Measurements from ENCODE around the gene MRGPRD.

Gene MRGPRD

DNA sequence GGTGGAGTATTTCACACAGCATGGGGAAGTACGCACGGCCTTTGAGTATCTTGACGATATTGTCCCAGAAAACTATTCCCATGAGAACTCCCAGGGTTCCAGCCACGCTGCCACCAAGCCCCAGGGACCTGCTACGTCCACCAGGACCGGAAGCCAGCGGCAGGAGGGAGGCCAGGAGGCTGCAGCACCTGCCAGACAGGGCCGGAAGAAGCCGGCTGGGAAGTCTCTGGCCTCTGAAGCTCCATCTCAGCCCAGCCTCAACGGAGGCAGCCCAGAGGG, 44.5 kb downstream of the MRGPRD start:
- DNase-seq (ENCODE audit: low read depth in 1 of 2, low spot score in 1 of 2) = no peak

DNA sequence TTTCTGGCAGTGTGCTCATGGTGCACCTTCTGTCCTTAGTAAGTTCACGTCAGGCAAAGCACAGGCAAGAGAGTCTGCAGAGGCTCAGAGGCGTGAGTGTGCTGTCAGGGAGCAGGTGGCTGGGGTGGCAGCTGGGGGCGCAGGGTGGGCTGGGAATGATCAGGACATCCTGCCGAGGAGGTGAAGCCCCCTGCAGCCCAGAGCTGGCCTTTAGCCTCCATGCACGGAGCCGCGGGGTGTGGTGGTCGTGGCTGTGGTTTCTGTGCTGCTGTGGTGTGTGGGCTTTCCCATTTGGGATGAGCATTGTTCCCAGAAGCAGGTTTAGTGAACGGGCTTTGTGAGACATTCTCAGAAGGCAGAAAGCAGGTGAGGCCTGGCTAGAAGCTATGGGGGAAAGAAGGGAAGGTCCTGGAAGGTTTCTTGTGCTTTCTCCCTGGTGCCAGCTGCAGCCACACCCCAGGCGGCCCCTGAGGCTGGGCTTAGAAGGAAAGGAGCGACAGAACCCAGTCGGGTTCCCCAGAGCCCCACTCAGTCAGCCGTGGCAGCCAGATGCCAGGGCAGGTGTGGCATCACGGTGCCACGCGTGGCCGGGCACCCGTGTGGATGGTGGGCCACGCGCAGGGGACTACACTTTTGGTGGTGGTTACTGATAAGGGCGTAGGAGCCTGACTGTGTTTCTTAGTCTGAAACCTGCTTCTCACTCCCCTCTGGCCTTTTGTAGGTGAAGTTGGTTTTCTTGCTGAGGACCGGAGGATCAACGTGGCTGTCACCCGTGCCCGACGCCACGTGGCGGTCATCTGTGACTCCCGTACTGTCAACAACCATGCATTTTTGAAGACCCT, 45.0 kb downstream of the MRGPRD start:
- DNase-seq (ENCODE audit: low read depth in 1 of 2, low spot score in 1 of 2) = no peak
- TF ChIP-seq, protein P1, sequence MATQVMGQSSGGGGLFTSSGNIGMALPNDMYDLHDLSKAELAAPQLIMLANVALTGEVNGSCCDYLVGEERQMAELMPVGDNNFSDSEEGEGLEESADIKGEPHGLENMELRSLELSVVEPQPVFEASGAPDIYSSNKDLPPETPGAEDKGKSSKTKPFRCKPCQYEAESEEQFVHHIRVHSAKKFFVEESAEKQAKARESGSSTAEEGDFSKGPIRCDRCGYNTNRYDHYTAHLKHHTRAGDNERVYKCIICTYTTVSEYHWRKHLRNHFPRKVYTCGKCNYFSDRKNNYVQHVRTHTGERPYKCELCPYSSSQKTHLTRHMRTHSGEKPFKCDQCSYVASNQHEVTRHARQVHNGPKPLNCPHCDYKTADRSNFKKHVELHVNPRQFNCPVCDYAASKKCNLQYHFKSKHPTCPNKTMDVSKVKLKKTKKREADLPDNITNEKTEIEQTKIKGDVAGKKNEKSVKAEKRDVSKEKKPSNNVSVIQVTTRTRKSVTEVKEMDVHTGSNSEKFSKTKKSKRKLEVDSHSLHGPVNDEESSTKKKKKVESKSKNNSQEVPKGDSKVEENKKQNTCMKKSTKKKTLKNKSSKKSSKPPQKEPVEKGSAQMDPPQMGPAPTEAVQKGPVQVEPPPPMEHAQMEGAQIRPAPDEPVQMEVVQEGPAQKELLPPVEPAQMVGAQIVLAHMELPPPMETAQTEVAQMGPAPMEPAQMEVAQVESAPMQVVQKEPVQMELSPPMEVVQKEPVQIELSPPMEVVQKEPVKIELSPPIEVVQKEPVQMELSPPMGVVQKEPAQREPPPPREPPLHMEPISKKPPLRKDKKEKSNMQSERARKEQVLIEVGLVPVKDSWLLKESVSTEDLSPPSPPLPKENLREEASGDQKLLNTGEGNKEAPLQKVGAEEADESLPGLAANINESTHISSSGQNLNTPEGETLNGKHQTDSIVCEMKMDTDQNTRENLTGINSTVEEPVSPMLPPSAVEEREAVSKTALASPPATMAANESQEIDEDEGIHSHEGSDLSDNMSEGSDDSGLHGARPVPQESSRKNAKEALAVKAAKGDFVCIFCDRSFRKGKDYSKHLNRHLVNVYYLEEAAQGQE (IDR thresholded peaks at IDR 0.05; ENCODE audit: insufficient replicate concordance, low read depth) = no peak
- no peak for TF ChIP-seq POLR2AphosphoS5 (IDR thresholded peaks at IDR 0.05; ENCODE audit: low read depth)
- TF ChIP-seq SPI1 (IDR thresholded peaks at IDR 0.05; ENCODE audit: borderline replicate concordance, low read depth) = no peak
- TF ChIP-seq, protein P2, sequence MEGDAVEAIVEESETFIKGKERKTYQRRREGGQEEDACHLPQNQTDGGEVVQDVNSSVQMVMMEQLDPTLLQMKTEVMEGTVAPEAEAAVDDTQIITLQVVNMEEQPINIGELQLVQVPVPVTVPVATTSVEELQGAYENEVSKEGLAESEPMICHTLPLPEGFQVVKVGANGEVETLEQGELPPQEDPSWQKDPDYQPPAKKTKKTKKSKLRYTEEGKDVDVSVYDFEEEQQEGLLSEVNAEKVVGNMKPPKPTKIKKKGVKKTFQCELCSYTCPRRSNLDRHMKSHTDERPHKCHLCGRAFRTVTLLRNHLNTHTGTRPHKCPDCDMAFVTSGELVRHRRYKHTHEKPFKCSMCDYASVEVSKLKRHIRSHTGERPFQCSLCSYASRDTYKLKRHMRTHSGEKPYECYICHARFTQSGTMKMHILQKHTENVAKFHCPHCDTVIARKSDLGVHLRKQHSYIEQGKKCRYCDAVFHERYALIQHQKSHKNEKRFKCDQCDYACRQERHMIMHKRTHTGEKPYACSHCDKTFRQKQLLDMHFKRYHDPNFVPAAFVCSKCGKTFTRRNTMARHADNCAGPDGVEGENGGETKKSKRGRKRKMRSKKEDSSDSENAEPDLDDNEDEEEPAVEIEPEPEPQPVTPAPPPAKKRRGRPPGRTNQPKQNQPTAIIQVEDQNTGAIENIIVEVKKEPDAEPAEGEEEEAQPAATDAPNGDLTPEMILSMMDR (IDR thresholded peaks at IDR 0.05; ENCODE audit: insufficient read depth, low read length) = no peak
- TF ChIP-seq GABPA (IDR thresholded peaks at IDR 0.05; ENCODE audit: low read depth) = no peak

More for the DNA sequence above, 44.5 kb downstream of the MRGPRD start:
- H3K4me3 ChIP-seq (replicated peaks; ENCODE audit: insufficient read depth, low read length) = no peak overlapping the region
- H3K27me3 ChIP-seq (ENCODE audit: insufficient read depth, poor library complexity, severe bottlenecking) = no peaks in the 10 kb centered on the region
- TF ChIP-seq GABPA (IDR thresholded peaks at IDR 0.05; ENCODE audit: low read depth) (no peak), POLR2AphosphoS5 (IDR thresholded peaks at IDR 0.05; ENCODE audit: low read depth) (no peak)
- H3K27ac ChIP-seq (replicated peaks) = no peak overlapping the region

DNA sequence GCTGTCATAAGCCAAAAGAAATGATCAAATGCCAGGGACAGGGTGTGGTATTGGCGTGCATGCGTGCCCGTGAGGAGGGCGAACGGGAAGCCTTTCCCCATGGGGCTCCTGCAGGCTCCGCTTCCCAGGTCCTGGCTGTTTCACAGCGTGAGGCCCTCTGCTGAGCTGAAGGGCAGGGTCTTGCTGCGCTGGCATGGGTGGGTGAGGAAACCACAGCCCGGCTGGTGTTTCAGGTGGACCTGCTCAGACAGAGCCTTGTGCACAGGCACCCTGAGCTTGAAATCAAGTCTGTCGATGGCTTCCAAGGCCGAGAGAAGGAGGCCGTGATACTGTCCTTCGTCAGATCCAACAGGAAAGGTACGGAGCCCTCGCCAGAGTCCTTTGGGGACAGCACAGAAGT, 45.7 kb downstream of the MRGPRD start:
- Histone ChIP-seq H3K27ac (replicated peaks) (no peak overlapping the region), H3K27me3 (ENCODE audit: insufficient read depth, poor library complexity, severe bottlenecking) (no peaks in the 10 kb centered on the region), H3K4me3 (replicated peaks; ENCODE audit: insufficient read depth, low read length) (no peak overlapping the region)
- TF ChIP-seq GABPA (IDR thresholded peaks at IDR 0.05; ENCODE audit: low read depth) = no peak
- no peak for TF ChIP-seq SPI1 (IDR thresholded peaks at IDR 0.05; ENCODE audit: borderline replicate concordance, low read depth)
- TF ChIP-seq, protein P2 (IDR thresholded peaks at IDR 0.05; ENCODE audit: insufficient read depth, low read length) = no peak
- TF ChIP-seq POLR2AphosphoS5 (IDR thresholded peaks at IDR 0.05; ENCODE audit: low read depth) = no peak
- TF ChIP-seq, protein P1 (IDR thresholded peaks at IDR 0.05; ENCODE audit: insufficient replicate concordance, low read depth) = no peak
- no peak for DNase-seq (ENCODE audit: low read depth in 1 of 2, low spot score in 1 of 2)

More for the DNA sequence above, 45.0 kb downstream of the MRGPRD start:
- Histone ChIP-seq H3K27ac (replicated peaks) (no peak overlapping the region), H3K27me3 (ENCODE audit: insufficient read depth, poor library complexity, severe bottlenecking) (no peaks in the 10 kb centered on the region), H3K4me3 (replicated peaks; ENCODE audit: insufficient read depth, low read length) (no peak overlapping the region)

DNA sequence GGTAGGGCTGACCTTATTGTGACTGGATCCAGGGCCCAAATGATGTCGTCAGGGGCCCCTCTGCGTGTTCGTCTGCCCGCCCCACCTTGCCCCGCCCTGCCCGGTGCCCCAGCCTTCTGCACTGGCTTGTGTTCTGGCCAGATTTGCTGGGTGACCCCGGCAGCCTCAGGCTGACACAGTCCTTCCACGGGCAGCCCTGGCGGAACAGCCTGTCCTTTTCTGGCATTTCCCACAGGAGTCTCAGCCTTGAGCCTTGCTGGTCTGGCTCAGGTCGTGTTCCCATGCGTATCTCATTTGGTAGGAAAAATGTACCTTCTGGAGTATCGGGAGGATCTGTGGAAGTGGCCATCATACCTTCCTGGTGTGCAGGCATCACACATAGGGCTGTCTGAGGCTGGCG, 46.1 kb downstream of the MRGPRD start:
- Histone ChIP-seq H3K27me3 (ENCODE audit: insufficient read depth, poor library complexity, severe bottlenecking) (no peaks in the 10 kb centered on the region), H3K4me3 (replicated peaks; ENCODE audit: insufficient read depth, low read length) (no peak overlapping the region), H3K27ac (replicated peaks) (no peak overlapping the region)
- TF ChIP-seq, protein P2 (IDR thresholded peaks at IDR 0.05; ENCODE audit: insufficient read depth, low read length) = no peak
- TF ChIP-seq GABPA (IDR thresholded peaks at IDR 0.05; ENCODE audit: low read depth) = no peak
- TF ChIP-seq POLR2AphosphoS5 (IDR thresholded peaks at IDR 0.05; ENCODE audit: low read depth) = no peak
- no peak for TF ChIP-seq SPI1 (IDR thresholded peaks at IDR 0.05; ENCODE audit: borderline replicate concordance, low read depth)
- TF ChIP-seq, protein P1 (IDR thresholded peaks at IDR 0.05; ENCODE audit: insufficient replicate concordance, low read depth) = no peak
- DNase-seq (ENCODE audit: low read depth in 1 of 2, low spot score in 1 of 2) = no peak

All from HL-60 (cell line).